GM21515 (cell line): ENCODE results near the gene ITPK1.

ENCODE experiments used
- ATAC-seq: cut with Tn5 transposase; IDR thresholded peaks from one replicate; pipeline ENCODE4 v1.9.1; 2021; ENCODE audit not compliant: unreplicated experiment

ITPK1 gene

DNA sequence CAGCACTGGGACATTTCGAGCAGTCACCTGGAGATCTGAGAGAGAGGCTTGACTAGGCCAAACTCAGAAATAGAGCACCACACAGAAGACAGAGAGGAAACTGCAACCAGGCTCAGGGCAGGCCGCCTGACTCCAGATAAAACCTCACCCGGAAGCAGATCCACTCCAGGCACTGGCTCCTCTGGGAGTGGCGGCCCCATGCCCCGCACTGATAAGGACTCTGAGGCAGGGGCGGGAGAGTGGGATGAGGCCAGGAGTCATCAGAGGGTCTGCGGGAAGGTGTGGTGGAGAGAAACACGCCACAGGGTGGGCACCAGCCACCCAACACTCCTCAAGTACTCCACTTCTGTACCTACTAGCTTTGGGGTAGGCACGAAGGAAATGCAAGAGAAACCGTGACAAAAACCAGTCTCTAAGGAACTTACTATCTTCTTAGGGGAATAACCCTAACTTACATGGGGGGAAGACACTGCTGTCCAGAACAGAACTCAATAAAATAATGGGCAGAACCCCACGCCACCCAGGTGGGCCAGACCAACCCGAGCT lies 121.5 kb downstream of the ITPK1 start:
- no peak for ATAC-seq

DNA sequence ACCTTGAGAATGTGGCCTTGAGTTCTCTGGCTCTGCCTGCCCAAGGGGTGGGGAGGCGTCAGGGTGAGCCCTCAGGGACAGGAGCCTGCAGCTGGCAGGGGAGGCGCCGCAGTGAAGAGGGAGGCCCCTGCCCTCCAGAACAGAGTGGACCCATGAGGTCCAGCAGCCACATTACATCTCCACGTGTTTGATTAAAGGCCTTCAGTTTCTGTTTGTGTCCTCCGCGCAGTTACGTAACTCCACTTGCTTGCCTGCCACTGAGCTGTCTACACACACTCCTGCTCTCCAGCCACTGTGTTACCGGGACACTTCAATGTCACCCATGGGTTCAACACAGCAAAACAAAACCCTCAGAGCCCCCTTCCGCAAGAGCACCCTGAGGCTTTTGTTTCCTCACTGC lies 122.4 kb downstream of the ITPK1 start:
- ATAC-seq, result no peak

DNA sequence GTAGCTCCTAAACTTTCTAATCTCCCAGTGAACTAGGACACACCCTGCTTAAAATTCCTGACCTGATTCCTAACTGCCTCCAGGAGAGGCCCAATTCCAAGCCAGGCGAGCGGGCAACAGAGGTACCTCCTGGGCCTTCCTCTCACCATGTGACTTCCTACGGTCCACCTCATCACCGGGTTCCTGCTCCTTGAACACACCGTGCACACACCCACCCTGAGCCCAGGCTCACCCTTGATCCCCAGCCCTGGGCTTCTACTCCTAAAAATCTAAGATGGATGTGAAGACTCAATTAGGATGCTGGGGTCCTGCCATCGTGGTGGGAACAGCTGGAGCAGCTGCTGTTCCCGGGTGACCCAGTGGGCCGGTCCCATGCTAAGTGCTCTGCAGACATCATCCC lies 124.2 kb downstream of the ITPK1 start:
- ATAC-seq, result no peak

DNA sequence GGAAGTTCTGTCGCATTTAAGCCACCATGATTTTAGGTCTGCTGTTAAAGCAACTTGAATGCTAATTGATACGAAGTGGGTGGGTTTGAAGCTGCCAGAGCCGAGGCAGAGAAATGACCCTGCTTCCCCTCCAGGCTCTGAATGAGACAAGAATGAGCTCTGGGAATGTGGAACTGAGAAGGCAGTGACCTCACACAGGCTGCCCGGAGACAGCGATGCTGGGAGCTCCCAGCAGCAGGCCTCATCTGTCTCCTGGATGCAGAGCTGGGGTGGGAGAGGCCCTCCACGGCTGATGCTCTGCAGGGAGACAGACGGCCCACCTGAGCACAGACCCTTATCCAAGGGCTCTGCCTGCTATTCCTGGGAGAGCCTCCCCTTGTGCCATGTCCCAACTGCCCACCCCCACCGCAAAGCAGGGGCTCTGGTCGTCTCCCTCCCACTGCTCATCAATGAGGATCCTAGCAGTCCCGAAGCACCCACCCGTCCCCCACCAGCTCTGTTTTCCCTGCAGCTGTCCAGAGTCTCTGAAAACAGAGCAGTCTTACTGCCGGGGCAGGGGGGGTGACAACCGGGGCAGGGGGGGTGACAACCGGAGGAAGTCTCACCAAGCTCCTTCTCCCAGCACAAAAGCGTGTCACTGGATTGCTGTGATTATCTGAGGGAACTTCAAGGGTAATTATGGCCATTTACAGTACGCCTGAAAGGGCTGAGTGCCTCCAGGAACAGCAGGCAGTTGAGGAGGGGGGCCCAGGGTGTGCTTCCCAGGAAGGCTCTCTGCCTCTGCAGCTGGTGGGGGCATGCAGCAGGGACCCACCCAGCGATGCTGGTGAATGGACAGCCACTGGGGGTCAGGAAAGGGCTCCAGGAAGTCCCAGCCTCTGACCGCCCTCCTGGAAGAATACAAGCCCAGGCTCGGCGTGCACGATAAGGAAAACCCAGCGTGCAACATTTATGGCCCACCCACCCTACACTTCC lies 125.0 kb downstream of the ITPK1 start:
- ATAC-seq, result no peak

DNA sequence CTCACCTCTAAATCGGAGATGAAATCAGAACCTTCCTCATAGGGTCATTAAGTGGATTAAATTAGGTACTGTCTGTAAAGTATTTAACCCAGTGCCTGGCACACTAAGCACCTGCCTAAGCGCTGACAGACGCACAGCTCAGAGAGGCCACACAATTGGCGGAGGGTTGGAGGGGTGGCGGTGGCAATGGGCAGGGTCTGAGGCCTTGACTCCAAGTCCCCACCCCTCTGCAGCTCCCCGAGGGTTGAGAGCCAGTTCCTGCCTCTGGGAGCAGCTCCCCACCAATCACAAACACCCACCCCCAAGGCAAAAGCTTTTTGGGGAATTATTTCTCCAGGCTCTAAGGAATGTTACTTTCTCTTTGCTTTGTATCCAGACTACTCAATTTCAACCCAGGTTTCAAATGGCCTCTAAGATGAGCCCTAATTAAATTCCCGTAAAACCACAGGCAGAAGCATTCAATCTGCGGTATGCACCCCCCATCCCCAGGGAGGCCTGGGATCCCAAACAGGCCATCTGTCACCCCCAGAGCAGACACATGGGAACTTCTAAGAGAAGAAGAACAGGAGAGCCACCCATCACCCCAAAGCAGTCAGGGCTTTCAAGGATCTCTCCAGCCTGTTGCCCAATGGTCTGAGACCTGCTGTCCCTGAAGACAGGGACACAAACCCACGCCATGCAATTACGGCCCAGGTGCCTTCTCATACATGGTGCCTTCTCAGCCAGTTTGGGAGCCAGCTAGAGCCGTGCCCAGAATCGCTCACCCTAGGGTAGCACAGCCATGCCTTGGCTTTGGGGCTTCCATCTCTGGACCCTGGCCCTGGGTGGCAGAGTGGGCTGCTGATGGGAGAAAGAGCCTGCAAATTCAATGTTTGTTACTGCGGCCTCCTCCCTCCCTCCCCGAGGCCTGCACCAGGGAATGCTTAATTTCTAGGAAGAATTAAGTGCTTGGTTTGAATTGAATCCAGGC lies 126.7 kb downstream of the ITPK1 start:
- ATAC-seq, result no peak

DNA sequence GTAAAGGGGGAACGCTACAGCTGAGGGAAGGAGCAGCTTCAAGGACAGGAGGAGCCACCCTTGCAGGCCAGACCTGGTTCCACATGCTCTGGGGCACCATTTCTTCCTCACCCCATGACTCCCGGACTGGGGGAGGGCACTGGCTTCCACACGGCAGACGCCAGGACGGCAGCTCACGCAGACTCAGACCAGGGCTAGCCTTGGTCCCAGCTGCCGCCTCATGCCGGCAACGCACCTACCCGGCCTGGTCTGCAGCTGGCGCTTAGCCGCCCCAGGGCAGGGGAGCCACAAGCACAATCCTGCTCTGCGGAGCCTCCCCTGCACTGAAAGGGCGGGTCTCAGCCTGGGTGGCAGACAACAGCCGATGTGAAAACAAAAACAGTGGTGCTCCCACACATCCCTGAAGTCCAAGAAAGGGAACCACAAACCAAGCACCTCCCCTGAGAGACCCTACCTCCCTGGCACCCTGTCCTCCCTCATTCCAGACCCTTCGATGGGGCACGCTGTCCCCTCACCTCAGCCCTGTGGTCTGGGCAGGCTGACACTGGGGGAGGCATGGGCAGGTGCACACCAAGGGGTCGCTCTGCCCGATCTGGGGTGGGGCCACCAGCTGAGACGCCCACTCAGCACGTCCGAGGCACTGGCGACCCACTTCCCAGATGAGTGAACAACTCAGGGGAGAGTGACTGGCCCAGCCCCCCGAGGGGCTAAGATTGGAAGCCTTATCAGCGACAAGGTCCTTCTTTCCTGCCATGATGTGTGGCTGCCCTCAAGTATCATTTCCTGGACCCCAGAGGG lies 127.8 kb downstream of the ITPK1 start:
- ATAC-seq, result no peak

DNA sequence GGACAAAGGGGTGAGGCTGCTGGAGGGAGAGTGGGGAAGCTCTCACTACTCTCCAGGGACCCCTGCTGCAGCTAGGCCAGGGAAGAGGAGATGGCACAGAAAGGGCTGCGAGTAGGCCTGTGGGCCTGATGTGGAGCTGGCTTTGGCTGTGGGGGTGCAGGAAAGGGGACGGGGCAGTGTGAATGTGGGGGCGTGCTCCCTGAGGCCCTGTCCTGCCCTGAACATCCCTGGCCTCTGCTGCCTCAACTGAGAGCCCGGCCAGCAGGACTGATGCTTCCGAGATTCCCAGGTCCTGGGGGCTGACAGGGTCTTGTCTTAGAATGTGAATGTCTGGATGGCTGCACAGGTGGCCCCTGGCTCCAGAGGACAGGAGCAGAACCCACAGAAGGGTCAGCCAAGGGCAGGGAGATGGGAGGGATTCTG lies 128.6 kb downstream of the ITPK1 start:
- ATAC-seq, result no peak

DNA sequence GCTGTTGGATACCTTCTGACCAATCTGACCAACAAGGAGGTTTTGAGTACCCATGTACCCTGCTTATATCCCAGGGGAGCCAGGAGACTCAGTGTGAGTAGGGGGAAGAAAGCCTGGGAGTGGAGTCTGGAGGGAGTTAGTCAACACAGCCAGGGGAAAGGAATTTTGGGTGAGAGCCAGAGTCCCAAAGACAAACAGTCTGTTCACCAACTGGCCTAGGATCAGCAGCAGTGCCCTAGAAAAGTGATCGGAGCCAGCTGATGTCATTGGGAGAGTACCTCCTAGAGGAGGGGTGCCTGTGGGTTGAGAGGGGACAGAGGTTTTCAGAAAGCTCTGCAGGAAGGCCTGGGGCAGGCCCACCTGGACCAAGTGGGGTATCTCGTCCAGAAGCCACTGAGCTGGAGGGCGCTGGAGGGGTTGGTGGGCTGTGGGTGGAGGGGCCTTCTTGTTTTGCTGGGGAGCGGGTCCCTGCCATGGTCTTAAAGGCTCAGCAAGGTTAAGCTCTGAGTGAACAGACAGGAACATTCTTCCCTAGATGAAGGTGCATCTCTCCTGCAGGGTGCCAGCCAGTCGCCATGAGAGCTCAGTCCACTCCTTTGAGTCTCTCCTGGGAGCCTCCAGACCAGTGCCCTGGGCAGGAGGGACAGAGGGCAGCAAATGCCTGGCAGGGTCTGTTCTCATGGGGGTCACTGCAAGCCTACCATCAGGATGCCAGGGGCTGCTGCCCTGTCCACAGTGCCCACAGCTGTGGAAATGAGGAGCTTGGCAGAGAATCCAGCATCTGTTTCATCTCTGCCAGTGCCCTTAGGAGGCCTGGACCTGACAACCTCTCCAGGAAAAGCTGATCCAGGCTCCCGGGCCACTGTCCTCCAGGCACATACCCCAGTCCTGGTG lies 129.2 kb downstream of the ITPK1 start:
- ATAC-seq, result no peak

DNA sequence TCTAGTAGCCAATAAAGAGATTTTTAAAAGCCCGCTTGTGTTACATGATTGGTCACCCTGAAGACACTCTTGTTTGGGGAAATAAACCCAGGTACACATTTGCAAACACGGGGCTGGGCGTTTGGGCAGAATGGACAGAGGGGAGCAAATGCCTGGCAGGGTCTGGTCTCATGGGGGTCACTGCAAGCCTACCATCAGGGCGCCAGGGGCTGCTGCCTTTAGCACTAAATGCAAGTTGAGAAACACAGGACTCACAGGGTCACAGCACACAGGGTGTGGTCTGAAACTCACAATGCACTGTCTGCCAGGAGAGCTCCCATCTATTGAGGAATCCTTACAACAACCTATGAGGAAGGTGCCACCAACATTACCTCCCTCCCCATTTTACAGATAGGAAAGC lies 130.2 kb downstream of the ITPK1 start:
- ATAC-seq, result no peak

DNA sequence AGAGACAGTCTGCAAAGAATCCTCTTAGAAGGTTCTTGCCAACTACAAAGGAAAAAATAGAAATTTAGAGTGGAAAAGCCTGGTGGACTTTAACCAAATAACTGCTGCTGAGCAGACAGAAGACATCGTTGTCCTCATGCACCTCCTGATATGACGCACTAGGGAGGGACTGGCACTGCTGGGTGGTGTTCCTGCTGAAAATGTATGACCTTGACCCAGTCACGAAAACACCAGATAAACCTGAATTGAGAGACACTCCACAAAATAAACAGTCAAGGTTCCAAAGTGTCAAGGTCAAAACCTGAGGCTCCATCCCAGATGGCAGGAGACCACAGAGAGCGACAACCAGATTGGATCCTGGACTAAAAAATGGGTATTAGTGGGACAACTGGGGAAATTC lies 130.8 kb downstream of the ITPK1 start:
- ATAC-seq, result no peak

DNA sequence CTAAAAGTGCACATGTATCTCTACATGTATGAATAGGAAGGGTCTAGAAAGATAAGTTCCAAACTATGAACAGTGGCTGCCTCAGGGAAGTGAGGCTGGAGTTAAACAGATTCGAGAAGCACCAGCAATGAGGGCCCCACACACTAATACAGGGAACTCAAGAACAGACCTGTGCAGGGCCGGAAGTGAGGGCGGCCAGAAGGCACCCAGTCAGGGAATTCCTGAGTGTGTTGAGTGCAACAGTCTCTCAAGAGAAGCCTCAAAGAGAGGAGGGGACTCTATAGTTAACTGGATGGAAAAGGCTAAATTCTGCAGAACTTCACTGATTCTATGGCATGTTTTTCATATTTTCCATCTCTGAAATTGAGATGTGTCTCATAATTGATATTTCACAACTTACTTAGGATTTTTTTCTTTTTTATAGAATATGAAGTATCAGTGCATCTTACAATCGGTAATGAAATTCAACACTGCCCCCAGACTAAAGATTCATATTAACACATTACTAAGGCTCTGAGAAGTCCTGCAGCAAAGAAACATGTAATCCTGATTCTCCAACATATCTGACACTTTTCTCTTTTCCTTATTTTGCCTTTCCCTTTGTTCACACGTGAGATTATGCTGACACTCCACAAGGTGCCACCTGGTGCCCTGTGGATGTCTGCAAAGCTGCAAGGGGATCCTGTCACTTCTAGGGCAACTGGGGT lies 131.5 kb downstream of the ITPK1 start:
- ATAC-seq, result no peak

DNA sequence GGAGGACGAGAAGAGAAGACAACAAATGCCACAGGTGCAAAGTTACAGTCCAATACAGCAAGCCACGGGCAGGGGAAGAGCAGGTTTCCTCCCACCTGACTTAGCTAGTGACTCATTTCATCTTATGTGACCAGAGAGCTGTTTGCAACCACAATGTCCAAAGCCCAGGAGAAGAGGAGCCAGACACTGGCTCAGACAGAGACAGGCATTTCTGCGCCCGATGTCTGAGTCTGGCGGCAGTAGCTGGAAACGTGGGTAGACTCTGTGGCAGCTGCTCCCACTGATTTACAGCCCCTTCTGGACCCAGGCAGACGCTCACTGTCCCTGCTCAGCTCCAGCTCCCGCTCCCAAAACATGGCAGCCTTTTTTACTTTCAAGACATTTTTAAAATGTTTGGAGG lies 132.8 kb downstream of the ITPK1 start:
- ATAC-seq, result no peak

DNA sequence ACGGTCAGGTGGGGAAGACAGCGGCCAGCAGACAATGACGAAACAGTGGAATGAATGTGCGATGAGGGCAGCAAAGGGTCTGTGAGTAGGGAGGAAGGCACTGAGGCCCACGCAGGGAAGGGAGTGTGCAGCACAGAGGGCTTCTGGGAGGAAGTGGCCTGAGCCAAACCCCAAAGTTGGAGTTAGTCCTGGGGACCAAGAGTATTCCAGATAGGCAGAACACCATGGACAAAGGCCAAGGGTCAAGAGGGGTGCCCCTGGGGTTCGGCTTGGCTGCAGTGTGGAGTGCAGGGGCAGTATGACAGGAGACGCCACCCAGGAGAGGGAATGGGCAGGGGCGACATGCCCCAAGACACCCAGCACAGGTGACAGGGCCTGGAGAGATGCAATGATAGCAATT lies 134.0 kb downstream of the ITPK1 start:
- no peak for ATAC-seq

DNA sequence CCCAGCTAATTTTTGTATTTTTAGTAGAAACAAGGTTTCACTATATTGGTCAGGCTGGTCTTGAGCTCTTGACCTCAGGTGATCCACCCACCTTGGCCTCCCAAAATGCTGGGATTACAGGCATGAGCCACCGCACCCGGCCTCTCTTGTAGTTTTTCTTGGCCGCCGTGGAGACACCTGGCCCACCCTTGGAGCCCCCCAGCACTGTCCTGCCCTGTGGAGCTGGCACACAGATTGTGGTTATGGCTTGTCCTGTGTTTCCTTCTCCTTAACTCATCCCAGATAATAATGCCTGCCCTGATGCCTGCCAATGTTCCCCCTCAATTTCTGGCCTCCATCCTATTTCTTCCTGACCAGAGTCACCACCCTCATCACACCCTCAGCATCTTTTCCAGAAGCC lies 134.9 kb downstream of the ITPK1 start:
- ATAC-seq, result no peak

DNA sequence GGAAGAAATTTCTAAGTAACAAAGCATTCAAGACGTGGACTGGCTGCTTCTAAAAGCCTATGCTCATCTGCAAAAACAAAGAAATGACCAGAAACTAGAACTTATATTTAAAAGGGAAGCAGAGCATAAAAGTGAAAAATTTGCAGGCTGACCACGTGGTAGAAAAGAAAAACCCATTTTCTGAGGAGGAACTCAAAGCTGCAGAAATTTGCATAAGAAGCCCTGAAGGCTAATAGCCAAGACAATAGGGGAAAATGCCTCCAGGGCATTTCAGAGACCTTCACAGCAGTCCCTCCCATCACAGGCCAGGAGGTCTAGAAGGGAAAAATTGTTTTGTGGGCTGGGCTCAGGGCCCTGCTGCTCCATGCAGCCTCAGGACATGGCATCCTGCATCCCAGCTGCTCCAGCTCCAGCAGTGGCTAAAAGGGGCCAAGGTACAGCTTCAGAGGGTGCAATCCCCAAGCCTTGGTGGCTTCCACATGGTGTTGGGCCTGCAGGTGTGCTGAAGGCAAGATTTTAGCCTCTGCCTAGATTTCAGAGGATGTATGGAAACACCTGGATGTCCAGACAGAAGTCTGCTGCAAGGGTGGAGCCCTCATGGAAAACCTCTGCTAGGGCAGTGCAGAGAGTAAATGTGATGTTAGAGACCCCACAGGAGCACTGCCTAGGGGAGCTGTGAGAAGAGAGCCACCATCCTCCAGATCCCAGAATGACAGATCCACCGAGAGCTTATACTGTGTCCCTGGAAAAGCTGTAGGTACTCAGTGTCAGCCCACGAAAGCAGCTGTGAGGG lies 137.3 kb downstream of the ITPK1 start:
- ATAC-seq, result no peak

DNA sequence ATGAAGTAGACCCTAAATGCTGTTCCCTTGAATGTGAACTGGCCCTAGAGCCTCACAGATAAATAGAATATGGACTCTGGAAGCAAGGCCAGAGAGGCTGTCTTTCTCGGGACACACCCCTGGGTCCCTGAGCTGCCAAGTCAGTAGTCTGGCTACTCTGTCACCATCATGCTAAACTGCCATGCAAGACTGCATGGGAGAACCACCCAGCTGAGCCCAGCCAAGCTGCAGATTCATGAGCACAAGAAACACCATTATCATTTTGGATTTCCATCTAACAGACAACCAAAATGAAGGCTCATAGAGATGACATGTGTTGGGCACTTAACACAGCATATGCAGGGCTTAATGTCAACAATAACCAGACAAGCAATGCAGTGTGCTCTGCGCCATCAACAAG lies 139.5 kb downstream of the ITPK1 start:
- ATAC-seq, result no peak

DNA sequence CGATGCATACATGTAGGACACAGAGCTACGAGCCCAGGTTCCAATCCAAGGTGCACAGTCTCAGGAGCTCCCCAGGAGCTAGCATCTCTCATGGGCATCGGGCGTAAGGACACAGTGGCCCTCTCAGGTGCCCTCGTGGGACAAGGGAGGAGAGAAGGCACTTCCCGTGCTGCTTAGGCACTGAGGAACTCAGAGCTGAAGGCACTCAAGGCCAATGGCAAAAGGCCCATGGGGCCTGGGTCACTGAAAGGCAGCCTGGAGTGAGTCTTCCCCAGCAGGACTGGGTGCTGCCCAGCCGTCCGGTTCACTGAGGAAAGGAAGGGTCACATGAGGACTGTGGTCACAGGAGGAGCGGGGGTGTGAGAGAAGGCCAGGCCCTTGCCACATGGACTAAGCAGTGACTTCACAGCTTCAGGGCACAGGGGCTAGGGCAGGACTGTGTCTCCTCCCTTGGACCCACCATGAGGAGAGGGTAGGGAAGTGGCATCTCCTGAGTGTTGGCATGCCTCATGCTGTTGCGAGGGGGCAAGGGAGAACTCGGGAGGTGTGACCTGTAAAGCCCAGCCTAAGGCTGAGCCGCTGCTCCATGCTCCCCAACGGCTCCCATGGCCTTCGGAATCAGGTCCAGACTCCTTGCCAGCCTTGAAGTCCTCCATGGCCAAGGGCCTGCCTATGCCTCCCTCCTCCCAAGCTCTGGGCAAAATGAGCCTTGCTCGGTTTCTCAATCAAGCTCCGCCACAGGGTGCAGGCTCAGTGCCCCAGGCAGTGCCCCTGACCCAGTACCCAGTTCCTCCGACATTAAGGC lies 141.0 kb downstream of the ITPK1 start:
- ATAC-seq, result no peak
